ENCODE data around the gene BCL2L1. TPM values are rescaled to one million over a fixed set of nuclear protein-coding genes. Genes with fewer than 3 reads are reported as not detected.

Gene BCL2L1
- polyA plus RNA-seq, 1 donor from 2014 or later: 125 TPM

DNA sequence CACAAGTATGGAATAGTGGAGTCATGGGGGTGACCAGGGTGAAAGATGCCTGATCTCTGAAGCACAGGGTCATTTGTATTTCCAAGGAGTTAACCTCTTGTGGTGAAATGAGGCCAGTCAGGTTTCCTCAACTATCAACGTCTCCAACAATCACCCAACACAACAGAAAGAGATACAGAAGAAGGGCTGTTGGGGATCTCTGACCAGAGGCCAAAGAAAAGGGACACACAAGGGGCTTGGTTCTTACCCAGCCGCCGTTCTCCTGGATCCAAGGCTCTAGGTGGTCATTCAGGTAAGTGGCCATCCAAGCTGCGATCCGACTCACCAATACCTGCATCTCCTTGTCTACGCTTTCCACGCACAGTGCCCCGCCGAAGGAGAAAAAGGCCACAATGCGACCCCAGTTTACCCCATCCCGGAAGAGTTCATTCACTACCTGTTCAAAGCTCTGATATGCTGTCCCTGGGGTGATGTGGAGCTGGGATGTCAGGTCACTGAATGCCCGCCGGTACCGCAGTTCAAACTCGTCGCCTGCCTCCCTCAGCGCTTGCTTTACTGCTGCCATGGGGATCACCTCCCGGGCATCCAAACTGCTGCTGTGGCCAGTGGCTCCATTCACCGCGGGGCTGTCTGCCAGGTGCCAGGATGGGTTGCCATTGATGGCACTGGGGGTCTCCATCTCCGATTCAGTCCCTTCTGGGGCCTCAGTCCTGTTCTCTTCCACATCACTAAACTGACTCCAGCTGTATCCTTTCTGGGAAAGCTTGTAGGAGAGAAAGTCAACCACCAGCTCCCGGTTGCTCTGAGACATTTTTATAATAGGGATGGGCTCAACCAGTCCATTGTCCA lies 1.0 kb downstream of the BCL2L1 start:
- TF ChIP-seq, protein P1, sequence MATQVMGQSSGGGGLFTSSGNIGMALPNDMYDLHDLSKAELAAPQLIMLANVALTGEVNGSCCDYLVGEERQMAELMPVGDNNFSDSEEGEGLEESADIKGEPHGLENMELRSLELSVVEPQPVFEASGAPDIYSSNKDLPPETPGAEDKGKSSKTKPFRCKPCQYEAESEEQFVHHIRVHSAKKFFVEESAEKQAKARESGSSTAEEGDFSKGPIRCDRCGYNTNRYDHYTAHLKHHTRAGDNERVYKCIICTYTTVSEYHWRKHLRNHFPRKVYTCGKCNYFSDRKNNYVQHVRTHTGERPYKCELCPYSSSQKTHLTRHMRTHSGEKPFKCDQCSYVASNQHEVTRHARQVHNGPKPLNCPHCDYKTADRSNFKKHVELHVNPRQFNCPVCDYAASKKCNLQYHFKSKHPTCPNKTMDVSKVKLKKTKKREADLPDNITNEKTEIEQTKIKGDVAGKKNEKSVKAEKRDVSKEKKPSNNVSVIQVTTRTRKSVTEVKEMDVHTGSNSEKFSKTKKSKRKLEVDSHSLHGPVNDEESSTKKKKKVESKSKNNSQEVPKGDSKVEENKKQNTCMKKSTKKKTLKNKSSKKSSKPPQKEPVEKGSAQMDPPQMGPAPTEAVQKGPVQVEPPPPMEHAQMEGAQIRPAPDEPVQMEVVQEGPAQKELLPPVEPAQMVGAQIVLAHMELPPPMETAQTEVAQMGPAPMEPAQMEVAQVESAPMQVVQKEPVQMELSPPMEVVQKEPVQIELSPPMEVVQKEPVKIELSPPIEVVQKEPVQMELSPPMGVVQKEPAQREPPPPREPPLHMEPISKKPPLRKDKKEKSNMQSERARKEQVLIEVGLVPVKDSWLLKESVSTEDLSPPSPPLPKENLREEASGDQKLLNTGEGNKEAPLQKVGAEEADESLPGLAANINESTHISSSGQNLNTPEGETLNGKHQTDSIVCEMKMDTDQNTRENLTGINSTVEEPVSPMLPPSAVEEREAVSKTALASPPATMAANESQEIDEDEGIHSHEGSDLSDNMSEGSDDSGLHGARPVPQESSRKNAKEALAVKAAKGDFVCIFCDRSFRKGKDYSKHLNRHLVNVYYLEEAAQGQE (IDR thresholded peaks at IDR 0.05; ENCODE audit: borderline replicate concordance): no peak
- TF ChIP-seq RAD21 (conservative IDR thresholded peaks at IDR 0.05): no peak
- TF ChIP-seq CTCF (IDR thresholded peaks at IDR 0.05; ENCODE audit: poor library complexity, severe bottlenecking): no peak
- no peak for TF ChIP-seq MXI1 (conservative IDR thresholded peaks at IDR 0.05; ENCODE audit: poor library complexity, severe bottlenecking)
- no peak for TF ChIP-seq EP300 (conservative IDR thresholded peaks at IDR 0.05; ENCODE audit: poor library complexity, severe bottlenecking)
- TF ChIP-seq SMC3 (conservative IDR thresholded peaks at IDR 0.05; ENCODE audit: poor library complexity): no peak
- TF ChIP-seq EZH2 (IDR thresholded peaks at IDR 0.05; ENCODE audit: borderline replicate concordance, insufficient read depth, low read length, poor library complexity, severe bottlenecking): no peak
- TF ChIP-seq TAF1 (IDR thresholded peaks at IDR 0.05; ENCODE audit: low read depth): no peak
- no peak for TF ChIP-seq POLR2AphosphoS5 (IDR thresholded peaks at IDR 0.05)
- no peaks in the 10 kb centered on the region for H3K9me3 ChIP-seq (ENCODE audit: low read length)
- H3K27ac ChIP-seq (ENCODE audit: low read length): peak overlapping the region; percentile 100
- peak overlapping the region; percentile 99 for H3K4me2 ChIP-seq (ENCODE audit: low read length)
- H3K4me3 ChIP-seq (ENCODE audit: low read length): peak overlapping the region; percentile 73
- no peaks in the 10 kb centered on the region for H3K9me2 ChIP-seq (ENCODE audit: insufficient read depth, low read length)
- no peaks in the 10 kb centered on the region for H3F3A ChIP-seq (ENCODE audit: insufficient read depth, low read length, poor library complexity, severe bottlenecking)
- H3K79me2 ChIP-seq (replicated peaks; ENCODE audit: insufficient read depth, low read length): peaks cover 62% of the 10 kb centered on the region
- no peaks in the 10 kb centered on the region for H3K27me3 ChIP-seq (ENCODE audit: insufficient read depth, low read depth, low read length)
- H3K36me3 ChIP-seq (ENCODE audit: insufficient read depth, low read length): no peaks in the 10 kb centered on the region
- H4K20me1 ChIP-seq (ENCODE audit: insufficient read depth): peaks cover 2% of the 10 kb centered on the region
- peak overlapping the region; percentile 99 for H3K9ac ChIP-seq (ENCODE audit: low read length)
- H2AFZ ChIP-seq (ENCODE audit: low read depth, low read length): peak overlapping the region; percentile 68

DNA sequence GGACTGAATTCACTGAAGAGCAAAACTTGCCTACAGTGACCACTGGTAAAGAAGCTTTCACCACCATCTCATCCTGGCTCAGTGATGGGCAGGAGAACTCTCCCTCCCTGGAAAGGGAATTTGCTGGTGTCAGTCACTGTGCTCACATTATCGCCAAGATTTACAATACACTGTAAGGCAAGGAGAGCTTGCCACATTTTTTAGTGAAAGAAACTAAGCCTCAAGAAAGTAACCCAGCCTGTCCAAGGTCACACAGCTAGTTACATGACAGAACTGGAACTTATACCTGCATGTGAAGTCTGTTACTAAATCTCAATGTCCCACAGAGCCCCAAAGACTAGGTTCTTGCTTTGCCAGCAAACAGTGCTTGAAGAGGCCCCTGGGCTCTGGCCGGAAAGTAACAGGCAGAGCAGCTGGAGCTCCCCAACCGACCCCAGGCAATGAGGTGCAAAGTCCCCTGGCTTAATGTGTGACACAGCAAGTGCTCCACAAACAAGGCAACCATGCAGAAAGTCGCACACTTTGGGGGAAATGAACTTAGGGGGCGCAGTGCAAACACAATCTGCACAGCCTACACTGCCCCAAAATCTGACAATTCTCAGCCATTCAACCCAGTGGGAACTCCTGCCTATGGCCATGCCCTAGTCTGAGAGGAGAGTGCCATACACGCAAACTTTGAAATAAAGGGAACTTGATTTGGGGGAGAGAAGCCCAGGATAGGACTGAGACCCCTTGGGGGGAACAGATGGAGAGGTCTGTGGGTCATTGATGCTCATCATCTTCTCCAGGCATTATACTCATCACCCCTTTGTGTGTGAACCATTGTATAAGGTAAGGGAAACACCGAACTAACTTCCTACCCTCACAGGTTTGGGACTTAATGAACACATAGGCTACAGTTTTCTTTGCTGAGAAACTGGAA lies 1.9 kb downstream of the BCL2L1 start:
- Histone ChIP-seq H3K36me3 (ENCODE audit: insufficient read depth, low read length) (no peaks in the 10 kb centered on the region), H4K20me1 (ENCODE audit: insufficient read depth) (peaks cover 3% of the 10 kb centered on the region), H3K79me2 (replicated peaks; ENCODE audit: insufficient read depth, low read length) (peaks cover 64% of the 10 kb centered on the region), H3K9me3 (ENCODE audit: low read length) (no peaks in the 10 kb centered on the region), H3K27ac (ENCODE audit: low read length) (no peak overlapping the region), H3K4me2 (ENCODE audit: low read length) (peak overlapping the region; percentile 99), H3F3A (ENCODE audit: insufficient read depth, low read length, poor library complexity, severe bottlenecking) (no peaks in the 10 kb centered on the region), H3K4me3 (ENCODE audit: low read length) (peak overlapping the region; percentile 73), H3K9me2 (ENCODE audit: insufficient read depth, low read length) (no peaks in the 10 kb centered on the region), H3K27me3 (ENCODE audit: insufficient read depth, low read depth, low read length) (no peaks in the 10 kb centered on the region), H2AFZ (ENCODE audit: low read depth, low read length) (no peak overlapping the region), H3K9ac (ENCODE audit: low read length) (peak overlapping the region; percentile 24)
- TF ChIP-seq MXI1 (conservative IDR thresholded peaks at IDR 0.05; ENCODE audit: poor library complexity, severe bottlenecking) (no peak), EZH2 (IDR thresholded peaks at IDR 0.05; ENCODE audit: borderline replicate concordance, insufficient read depth, low read length, poor library complexity, severe bottlenecking) (no peak), EP300 (conservative IDR thresholded peaks at IDR 0.05; ENCODE audit: poor library complexity, severe bottlenecking) (no peak), POLR2AphosphoS5 (IDR thresholded peaks at IDR 0.05) (no peak), TAF1 (IDR thresholded peaks at IDR 0.05; ENCODE audit: low read depth) (no peak), CTCF (IDR thresholded peaks at IDR 0.05; ENCODE audit: poor library complexity, severe bottlenecking) (no peak), RAD21 (conservative IDR thresholded peaks at IDR 0.05) (no peak), SMC3 (conservative IDR thresholded peaks at IDR 0.05; ENCODE audit: poor library complexity) (no peak)
- TF ChIP-seq, protein P1 (IDR thresholded peaks at IDR 0.05; ENCODE audit: borderline replicate concordance): no peak
